OCI-LY1 (cell line): ENCODE results near the gene ZNF354C.

Experiments
- H2AFZ ChIP-seq: fragments of 200-600 bp; sonication (generic), shearing (Covaris generic); 2 replicates; pipeline ENCODE4 v1.6.0; 2014; ENCODE audit warnings: antibody characterized with exemption, mild to moderate bottlenecking, low read length
- H3F3A ChIP-seq: fragments of 200-600 bp; sonication (generic), shearing (Covaris generic); 2 replicates; pipeline ENCODE4 v1.6.0; 2014; ENCODE audit warnings: mild to moderate bottlenecking, antibody characterized with exemption, low read length, moderate library complexity; ENCODE audit not compliant: insufficient read depth
- H3K27ac ChIP-seq: fragments of 200-600 bp; sonication (generic); 2 replicates; pipeline ENCODE4 v1.5.1; 2014; ENCODE audit warnings: low read length, mixed run types, mild to moderate bottlenecking, low read depth; ENCODE audit not compliant: poor library complexity, severe bottlenecking
- H3K27me3 ChIP-seq: fragments of 200-600 bp; sonication (generic); 2 replicates; pipeline ENCODE4 v1.6.0; 2014; ENCODE audit warnings: antibody characterized with exemption, mild to moderate bottlenecking, low read length, moderate library complexity; ENCODE audit not compliant: insufficient read depth
- H3K36me3 ChIP-seq: fragments of 200-600 bp; sonication (generic); 2 replicates; pipeline ENCODE4 v1.6.1; 2014; ENCODE audit warnings: mild to moderate bottlenecking, antibody characterized with exemption, low read length, moderate library complexity, mixed read lengths; ENCODE audit not compliant: insufficient read depth
- H3K4me1 ChIP-seq: fragments of 200-600 bp; sonication (generic); 2 replicates; pipeline ENCODE4 v1.5.1; 2014; ENCODE audit warnings: mild to moderate bottlenecking, low read length, moderate library complexity; ENCODE audit not compliant: insufficient read depth, severe bottlenecking
- H3K4me2 ChIP-seq: fragments of 200-600 bp; sonication (generic), shearing (Covaris generic); 2 replicates; pipeline ENCODE4 v1.6.1; 2014; ENCODE audit warnings: low read length
- H3K4me3 ChIP-seq: fragments of 200-600 bp; sonication (generic); 2 replicates; pipeline ENCODE4 v1.5.1; 2014; ENCODE audit warnings: low read length, low read depth, mild to moderate bottlenecking, mixed read lengths; ENCODE audit not compliant: poor library complexity, severe bottlenecking
- H3K79me2 ChIP-seq: fragments of 200-600 bp; shearing (Covaris generic); 2 replicates; pipeline ENCODE4 v1.6.1; 2016; ENCODE audit warnings: mixed run types, low read length, mixed read lengths; ENCODE audit not compliant: insufficient read depth
- H3K9ac ChIP-seq: fragments of 200-600 bp; sonication (generic), shearing (Covaris generic); 2 replicates; pipeline ENCODE4 v1.6.1; 2014; ENCODE audit warnings: mild to moderate bottlenecking, low read length, mixed read lengths
- H3K9me2 ChIP-seq: fragments of 200-600 bp; sonication (generic), shearing (Covaris generic); 2 replicates; pipeline ENCODE4 v1.6.1; 2014; ENCODE audit warnings: low read depth, mild to moderate bottlenecking, low read length, mixed read lengths
- H3K9me3 ChIP-seq: fragments of 200-600 bp; shearing (Covaris generic); 2 replicates; pipeline ENCODE4 v1.6.1; 2014; ENCODE audit warnings: low read length, mixed read lengths
- H4K20me1 ChIP-seq: fragments of 200-600 bp; sonication (generic), shearing (Covaris generic); 2 replicates; pipeline ENCODE4 v1.6.0; 2016; ENCODE audit warnings: mild to moderate bottlenecking, low read length; ENCODE audit not compliant: insufficient read depth
- EZH2 ChIP-seq: fragments of 200-600 bp; sonication (generic), shearing (Covaris generic); IDR thresholded peaks from 2 replicates; pipeline ENCODE4 v1.8.0; 2017; ENCODE audit warnings: borderline replicate concordance, mixed run types, mild to moderate bottlenecking, antibody characterized with exemption, low read length, moderate library complexity, mixed read lengths
- TF ChIP-seq, protein P1 (sequence below): fragments of 200-600 bp; sonication (generic), shearing (Covaris generic); IDR thresholded peaks from 2 replicates; pipeline ENCODE4 v1.5.1; 2017; ENCODE audit warnings: mild to moderate bottlenecking, antibody characterized with exemption, low read length, moderate library complexity, mixed read lengths

Gene ZNF354C

GRCh38 chr5:179054876-179055275 lies 5.3 kb upstream of the ZNF354C start:
- Histone ChIP-seq H3K36me3 (no peaks in the 10 kb centered on the region), H3K9me3 (no peaks in the 10 kb centered on the region), H3F3A (no peaks in the 10 kb centered on the region), H3K4me1 (no peaks in the 10 kb centered on the region), H4K20me1 (no peaks in the 10 kb centered on the region), H3K9me2 (no peaks in the 10 kb centered on the region), H3K79me2 (no peaks in the 10 kb centered on the region), H3K4me2 (no peak overlapping the region), H3K27me3 (no peaks in the 10 kb centered on the region), H3K4me3 (no peak overlapping the region), H2AFZ (no peak overlapping the region), H3K27ac (no peak overlapping the region), H3K9ac (no peak overlapping the region)
- TF ChIP-seq, protein P1, sequence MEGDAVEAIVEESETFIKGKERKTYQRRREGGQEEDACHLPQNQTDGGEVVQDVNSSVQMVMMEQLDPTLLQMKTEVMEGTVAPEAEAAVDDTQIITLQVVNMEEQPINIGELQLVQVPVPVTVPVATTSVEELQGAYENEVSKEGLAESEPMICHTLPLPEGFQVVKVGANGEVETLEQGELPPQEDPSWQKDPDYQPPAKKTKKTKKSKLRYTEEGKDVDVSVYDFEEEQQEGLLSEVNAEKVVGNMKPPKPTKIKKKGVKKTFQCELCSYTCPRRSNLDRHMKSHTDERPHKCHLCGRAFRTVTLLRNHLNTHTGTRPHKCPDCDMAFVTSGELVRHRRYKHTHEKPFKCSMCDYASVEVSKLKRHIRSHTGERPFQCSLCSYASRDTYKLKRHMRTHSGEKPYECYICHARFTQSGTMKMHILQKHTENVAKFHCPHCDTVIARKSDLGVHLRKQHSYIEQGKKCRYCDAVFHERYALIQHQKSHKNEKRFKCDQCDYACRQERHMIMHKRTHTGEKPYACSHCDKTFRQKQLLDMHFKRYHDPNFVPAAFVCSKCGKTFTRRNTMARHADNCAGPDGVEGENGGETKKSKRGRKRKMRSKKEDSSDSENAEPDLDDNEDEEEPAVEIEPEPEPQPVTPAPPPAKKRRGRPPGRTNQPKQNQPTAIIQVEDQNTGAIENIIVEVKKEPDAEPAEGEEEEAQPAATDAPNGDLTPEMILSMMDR, result no peak
- TF ChIP-seq EZH2, result no peak

DNA sequence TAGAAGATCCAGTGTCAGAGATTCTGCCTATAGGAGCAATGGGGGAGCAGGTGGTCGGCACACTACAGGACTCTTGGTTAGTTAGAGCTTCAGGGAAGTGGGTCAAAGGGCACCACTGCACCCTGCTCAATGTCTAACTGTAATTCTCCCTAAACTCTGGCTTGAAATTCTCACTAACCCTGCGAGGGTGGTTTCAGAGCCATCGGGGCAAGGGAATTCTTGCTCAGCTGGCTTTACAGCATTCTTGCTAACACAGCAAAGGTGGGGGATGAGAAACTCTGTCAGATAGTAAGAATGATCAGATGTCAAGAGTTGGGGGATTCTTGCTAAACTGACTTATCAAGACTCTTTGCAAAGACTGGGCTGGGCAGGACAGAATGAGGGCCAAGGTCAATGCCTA lies 4.7 kb upstream of the ZNF354C start:
- no peak for TF ChIP-seq EZH2
- TF ChIP-seq, protein P1, result no peak
- H4K20me1 ChIP-seq, result no peaks in the 10 kb centered on the region
- H2AFZ ChIP-seq, result no peak overlapping the region
- H3K9me2 ChIP-seq, result no peaks in the 10 kb centered on the region
- no peaks in the 10 kb centered on the region for H3K4me1 ChIP-seq
- no peaks in the 10 kb centered on the region for H3F3A ChIP-seq
- H3K79me2 ChIP-seq, result no peaks in the 10 kb centered on the region
- no peak overlapping the region for H3K4me2 ChIP-seq
- no peak overlapping the region for H3K4me3 ChIP-seq
- H3K27ac ChIP-seq, result no peak overlapping the region
- H3K36me3 ChIP-seq, result no peaks in the 10 kb centered on the region
- no peaks in the 10 kb centered on the region for H3K9me3 ChIP-seq
- no peaks in the 10 kb centered on the region for H3K27me3 ChIP-seq
- no peak overlapping the region for H3K9ac ChIP-seq

GRCh38 chr5:179055841-179056240 lies 4.3 kb upstream of the ZNF354C start:
- Histone ChIP-seq H4K20me1 (no peaks in the 10 kb centered on the region), H3K79me2 (no peaks in the 10 kb centered on the region), H3K9ac (no peak overlapping the region), H3K4me2 (no peak overlapping the region), H3K27me3 (no peaks in the 10 kb centered on the region), H3K4me1 (no peaks in the 10 kb centered on the region), H3K27ac (no peak overlapping the region), H3F3A (no peaks in the 10 kb centered on the region), H3K9me2 (no peaks in the 10 kb centered on the region), H3K36me3 (no peaks in the 10 kb centered on the region), H3K9me3 (no peaks in the 10 kb centered on the region), H3K4me3 (no peak overlapping the region), H2AFZ (no peak overlapping the region)
- no peak for TF ChIP-seq EZH2
- TF ChIP-seq, protein P1, result no peak
